ENCODE measurements around the gene C1orf53.

The C1orf53 gene

DNA sequence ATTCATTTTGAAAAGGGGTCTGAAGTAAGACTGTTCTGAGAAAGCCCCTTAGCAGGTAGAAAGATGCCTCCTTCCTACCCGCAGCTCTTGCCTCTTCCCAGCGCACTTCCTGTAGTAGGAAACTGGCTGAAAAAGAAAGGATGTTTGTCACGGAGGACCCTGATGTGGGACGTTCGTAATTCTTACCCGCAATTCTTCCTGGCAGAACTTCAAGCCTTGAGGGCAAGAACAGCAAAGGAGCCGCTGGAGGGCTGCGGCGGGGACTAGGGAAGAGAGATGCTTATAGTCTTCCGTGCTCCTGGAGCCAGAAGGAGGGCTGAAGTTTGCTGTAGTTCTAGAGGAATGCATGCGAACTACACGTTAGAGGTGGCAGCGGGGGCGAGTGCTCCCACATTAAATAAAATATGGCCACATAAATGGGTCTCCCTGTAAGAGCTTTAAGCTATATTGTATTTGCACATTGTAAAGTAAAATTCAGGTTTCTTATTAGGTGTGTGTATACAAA lies 6.3 kb downstream of the C1orf53 start:
- no peak for DNase-seq

DNA sequence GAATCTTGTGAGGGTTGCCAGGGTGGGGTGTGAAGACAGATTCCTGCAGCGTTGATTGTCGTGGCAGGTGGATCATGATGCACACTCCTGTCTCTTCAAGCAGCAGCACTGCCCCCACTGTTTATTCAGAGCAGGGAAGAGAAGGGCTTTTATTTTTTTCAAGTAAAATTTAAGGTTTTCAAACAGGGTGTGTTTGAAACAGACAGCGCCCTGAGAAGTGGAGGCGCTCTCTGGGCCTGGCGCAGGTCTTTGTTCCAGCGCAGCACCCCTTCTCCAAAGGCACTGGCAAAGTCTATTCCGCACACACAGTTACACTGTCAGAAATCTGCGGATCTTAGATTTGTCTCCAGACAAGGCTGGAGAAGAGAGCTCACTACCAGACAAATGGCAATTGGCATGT lies 7.0 kb downstream of the C1orf53 start:
- no peak for DNase-seq

DNA sequence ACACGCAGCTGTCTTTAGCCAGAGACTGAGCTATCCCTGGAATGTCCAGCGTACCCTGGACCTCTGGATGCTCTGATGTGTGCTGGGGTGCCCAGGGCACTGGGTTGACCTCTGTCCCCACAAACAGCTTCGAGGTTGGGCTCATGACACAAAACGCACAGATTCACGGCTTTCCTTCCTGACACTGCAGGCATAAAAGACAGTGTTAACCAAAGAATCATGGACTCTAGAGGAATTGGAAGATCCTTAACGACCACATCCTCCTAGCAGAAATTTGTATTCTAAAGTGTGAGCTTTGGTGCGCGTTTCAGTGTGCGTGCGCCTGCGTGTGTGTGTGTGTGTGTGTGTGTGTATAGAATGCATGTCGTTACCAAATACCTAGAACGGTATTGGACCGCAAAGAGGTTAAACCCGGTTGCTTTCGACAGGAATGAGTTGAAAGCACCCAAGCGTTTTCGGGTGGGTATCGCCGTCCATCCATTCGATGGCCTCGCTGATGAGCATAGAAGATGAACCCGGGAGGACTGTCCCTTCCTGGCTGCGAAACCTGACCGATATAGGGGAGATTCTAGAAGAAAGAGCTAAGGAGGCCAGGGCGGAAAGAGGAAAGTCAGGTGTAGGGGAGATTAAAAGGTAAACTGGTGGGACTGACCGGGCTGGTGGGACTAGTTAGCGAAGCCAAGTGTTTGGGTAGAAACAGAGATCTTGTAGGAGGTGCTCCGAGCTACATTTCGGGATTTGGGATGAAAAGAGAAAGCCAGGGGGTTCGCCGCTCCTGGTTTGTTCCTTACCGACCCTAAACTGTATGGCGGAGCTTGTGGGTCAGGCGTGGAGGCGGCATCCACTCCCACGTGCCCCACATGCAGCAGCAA lies 7.9 kb downstream of the C1orf53 start:
- DNase-seq = no peak

DNA sequence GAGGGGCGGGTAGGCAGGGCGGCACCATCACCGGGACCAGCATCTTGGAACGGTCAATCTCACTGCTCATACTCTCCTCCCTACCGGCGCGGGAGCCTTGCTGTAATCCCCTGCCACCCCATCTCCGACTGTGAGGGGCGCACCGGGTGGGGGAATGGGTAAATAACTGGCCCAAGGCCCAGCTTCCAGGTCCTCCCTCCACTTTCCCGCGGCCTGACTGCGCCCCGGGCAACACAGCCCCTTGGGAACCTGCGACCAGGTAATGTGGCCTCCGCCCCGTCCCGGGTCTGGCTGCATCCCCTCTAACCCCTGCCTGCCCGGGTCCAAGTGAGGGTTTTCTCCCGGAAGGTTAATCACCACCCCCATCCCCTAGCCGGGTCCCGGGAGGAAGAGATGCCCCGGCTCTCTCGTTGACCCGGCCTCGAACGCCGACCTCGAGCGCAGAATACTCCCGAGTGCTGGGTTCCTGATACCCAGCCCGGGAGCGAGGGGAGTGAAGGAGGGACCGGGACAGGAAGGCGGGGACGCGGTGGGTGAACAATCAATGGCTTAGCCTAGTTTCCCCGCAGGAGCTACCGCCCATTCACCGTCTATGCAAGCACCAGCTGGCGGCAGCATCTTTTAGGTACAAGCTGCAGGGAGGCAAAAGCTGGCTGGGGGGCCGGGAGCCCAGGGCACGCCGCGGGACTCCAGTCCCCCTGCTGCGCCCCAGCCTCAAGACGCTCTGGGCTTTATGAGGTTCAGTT lies 8.9 kb downstream of the C1orf53 start:
- peak; percentile 40 for DNase-seq

DNA sequence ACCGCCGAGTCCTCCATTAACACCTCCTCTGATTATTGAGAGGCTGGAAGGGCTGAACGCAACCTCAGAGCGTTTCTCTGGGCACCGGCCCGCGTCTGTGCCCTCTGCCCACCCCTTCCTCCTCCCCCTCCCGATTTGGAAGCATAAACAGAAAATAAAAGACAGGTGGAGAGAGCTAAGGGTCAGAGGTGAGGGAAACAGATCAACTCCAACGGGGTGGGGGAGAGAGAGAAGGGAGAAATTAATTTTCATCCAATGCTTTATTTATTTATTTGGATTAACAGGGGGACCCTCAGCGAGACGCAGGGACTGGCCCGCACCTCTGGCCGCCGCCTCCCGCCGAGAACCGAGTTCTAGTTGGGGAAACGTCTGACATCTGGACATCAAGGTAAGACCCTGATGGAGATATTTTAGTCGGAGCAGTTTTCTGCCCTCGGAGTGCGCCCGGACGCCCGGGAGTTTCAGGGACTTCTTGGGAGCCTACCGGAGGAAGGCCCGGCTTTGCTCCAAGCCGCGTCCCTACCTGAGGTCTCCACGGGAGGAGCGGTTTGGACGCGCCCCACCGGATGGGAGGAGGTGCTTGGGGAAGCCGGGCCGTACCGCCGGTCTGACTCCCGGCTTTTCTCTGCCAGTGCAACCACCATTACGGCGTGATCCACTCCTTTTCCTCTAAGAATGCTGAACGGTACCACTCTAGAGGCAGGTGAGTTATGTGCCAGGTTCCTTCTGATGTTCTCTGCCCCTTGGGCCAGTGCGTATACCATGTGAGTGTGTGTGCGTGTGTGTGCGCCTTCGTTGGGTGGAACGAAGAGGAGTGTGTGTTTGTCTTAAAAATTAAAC lies 9.6 kb downstream of the C1orf53 start:
- DNase-seq = no peak

DNA sequence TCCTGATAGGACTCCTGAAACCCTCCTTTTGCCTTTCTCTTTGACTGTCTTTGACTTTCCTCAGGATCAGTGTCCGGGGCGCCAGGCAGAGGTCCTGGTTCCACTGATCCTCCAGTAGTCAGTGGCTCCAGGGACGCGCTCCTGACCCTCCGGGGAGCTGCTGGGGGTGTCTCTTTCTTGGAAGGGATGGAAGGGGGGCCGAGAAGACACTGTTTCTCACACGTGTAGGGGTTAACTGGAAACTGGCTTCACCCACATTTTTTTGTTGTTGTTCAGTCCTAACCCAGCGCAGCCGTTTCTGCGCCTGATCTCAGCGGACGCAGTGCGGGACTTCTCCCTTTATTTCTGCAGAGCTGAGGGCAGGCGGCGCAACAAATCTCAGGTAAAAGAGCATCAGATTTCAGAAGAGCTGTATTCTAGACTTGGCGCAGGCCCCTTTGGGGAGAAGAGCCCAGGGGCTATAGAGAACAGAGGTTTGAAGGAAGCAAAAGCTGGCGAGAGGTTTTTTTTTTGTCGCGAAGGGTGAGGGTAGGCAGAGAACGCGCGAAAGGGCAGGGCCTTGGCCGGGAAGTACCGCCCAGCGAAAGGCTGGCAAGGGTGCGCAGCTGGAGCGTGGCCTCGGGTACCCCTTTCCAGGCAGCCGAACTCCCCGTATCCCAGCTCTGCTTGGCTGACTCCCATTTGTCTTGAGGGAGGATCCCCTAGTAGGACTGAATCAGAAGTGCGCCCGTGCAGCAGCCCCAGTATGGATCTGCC lies 10.5 kb downstream of the C1orf53 start:
- no peak for DNase-seq

DNA sequence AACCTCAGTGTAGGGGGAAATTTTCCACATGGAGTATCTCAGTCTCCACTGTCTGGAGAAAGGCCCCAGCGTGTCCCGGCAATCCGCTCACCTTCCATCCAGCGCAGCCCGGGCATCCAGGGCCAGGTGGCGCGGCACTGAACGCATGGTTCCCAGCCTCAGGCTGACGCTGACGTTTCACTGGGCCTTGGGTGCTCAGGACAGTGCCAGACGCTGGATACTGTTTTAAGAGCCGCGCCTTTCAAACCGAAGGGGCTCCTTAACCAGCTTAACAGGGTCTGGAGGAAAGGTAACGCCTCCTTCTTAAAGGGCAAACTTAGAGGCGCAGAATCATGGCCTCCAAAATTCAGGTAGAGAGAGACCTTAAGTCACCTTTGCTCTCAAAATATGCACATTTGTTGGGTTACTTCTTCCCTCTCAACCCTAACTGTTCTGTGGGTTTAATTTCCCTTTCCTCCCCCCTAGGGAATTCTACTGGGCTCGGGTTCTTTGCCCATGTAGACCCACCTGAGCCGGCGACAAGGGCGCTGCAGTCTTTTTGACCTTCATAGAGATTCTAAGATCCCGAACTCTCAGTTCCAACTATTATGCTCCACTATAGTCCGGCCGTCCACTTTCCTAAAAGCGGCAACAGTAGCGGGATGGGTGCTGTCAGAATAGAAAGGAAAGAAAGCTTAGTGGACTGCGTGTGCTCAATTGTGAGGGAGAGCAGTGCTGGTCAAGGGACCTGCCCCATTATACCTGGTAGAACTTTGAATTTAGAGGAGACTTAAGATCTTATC lies 11.3 kb downstream of the C1orf53 start:
- DNase-seq = no peak

DNA sequence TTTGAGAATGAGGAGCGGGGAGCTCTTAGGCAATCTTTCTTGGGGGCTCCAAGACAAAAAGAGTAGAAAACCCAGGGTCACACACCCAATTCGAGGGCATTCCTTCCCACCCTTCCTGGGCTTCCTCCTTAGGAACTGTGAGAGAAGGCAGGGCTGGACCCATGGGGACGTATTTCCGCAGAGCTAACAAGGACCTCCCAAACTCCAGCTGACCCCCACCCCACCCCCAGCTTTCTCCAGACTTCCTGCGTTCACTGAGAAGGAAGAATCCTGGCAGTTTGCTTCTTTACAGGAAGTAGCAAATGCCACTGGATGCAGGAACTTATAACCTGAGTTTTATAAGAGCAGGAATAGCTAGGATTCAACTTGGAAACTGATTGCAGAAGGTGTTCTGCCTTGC lies 12.1 kb downstream of the C1orf53 start:
- DNase-seq = no peak

DNA sequence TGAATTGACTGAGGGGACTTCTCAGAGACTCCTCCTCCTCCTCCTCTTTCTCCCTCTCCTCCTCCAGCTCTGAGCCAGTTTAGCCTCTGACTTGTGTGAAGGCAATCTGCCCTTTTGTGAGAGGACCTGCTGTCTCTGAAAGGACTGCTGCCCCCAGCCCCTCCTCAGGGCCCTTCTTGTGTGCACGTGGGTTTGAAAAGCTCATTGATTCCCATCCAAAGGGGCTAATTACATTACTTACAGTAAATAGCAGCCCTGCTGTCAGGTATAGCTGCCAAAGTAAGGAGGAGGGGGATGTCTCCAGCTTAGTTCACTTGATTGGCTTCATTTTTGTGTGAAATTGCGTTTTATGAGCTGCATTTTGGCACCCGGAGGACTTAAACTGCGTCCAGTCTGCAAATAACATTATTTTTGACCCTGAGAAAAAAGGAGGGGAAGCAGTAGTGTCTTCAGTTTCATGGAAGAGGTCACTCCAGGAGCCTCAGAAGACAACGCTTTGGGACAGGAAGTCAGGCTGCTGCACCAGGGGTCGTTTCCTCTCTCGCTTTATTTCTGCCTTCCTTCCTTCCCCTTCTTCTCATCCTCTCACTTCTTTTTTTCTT lies 12.9 kb downstream of the C1orf53 start:
- DNase-seq = no peak

DNA sequence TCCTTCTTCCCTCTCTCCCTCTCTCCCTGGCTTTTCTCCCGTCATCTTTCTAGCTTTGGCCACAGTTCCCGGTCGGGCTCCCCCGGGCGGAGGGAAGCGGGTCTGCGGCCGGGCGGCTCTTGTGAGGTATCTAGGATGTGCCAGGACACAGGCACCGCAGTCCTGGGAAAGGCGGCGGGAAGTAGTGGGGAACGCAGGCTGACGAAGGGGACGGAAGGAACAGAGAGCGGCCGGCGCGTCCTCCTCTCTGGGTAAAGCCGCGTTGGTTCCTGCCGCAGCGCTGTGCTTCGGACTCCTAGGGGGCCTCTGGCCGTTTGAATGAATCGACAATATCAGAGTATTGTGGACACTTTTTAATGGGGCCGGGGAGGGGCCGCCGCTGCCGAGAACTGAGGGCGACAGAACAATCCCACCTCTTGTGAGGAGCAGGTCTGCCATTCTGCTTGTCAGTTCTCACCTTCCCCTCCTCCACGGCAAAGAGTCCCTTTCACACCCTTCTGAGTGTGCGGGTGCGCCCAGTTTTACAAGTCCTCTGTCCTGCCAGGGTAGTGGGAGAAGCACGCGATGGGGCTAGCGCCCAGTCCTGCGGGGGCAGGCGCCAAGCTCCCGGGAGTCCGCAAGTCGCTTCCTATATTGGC lies 13.6 kb downstream of the C1orf53 start:
- DNase-seq = no peak

DNA sequence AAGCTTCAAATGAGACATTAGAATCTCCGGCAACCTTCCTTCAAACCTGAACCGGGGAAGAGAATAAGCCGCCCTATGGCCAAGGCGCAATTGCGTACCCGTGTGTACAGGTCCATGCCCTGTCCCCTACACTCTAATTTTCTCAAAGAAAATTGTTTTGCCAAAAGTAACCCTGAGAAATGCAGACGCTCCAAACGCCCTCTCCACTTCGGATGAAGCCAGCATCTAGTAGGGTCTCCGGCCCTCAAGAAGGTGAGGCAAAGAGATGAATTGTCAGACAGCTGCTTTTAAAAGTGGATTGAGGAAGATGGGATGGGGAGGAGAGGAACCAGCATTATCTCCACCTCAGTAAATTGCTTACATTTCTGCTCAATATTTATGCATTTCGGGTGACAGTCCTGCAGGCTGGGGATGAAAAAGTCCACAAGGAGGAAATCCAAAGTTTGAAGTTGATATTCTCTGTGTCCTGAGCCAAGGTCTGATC lies 14.1 kb downstream of the C1orf53 start:
- no peak for DNase-seq

DNA sequence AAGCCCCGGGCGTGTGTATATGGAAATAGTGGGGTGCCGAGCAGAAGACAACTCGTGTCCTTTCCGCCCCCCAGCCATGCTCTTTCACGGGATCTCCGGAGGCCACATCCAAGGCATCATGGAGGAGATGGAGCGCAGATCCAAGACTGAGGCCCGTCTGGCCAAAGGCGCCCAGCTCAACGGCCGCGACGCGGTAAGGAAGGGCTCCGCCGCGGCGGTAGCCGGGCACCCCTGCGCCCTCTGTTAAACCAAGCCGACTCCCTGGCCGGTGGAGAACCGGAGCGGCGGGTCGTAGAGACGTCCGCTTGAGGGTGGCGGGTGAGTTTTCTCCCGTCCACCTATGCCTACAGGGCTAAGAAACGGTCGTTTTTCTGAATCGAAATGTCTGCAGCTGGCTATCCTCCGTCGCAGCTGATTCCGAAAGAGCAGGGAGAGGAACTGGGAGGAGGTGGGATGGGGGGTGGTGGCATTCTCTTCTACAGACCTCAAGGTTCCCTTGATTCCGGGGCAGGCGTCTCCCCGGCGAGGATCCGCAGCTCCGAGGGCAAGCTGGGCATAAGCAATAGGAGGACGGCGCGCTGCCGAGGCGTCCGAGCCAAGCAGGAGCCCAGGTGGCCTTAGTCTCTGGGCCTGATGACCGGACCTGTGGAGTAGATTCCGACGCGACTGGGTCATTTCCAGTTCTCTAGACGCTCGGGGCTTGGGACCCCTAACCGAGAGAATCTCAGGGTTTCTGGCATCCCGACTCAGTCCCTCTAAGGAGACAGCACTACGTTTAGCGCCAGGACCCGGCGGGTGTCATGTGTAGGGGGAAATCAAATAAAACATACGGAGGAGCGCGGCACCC lies 15.6 kb downstream of the C1orf53 start:
- DNase-seq = peak; percentile 47

DNA sequence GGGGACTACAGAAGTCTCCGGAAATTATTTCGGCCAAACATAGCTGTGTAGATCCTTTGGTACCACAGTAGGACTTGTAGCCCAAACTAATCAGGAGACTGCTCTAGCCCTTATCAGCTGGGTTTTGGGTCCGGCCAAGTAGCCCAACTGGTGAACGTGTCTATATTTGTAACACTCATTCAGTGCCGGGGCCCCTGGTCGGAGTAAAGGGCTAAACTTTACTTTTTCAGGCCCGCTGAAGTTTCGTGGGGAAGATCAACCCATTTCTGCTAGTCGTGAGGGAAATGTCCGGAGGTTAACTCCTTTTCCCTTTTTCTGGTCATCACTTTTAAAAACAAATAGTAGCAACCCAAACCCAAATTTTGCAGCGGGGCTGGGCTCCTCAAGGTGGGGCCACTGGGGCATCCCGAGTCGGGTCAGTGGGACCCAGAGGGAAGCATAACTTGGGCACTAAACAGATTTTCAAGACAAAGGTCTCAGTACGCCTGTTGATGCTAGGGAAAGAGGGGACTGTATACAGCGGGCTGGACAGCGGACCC lies 16.4 kb downstream of the C1orf53 start:
- DNase-seq = no peak

DNA sequence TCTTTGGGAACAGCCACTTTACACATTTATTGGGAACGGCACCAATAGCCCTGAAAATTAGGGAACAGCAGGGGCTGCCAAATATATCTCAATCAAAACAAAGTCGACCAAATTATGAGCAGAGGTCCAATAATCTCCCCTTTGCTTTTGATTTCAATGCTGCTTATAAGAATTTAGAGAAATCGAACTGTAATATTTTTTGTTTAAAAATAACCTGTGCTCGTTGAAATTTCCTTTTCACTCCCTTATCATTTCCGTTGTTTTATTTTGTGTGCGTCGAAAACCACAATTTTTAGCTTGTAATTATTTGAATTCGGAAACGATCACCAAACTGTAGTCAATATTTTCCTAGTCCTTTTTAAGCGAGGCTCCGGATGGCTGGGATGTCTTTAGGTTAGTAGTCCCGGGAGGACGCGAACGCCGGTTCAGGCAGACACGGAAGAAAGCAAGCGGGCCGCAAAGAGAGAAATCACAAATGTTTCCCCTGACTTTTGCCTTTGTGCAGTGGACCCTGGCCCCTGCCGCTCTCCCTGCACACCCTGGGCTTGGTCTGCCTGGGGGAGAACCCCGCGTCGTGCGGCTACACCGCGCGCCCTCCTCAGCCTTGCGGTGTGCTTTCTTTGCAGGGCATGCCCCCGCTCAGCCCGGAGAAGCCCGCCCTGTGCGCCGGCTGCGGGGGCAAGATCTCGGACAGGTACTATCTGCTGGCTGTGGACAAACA lies 17.1 kb downstream of the C1orf53 start:
- DNase-seq = peak; percentile 42

DNA sequence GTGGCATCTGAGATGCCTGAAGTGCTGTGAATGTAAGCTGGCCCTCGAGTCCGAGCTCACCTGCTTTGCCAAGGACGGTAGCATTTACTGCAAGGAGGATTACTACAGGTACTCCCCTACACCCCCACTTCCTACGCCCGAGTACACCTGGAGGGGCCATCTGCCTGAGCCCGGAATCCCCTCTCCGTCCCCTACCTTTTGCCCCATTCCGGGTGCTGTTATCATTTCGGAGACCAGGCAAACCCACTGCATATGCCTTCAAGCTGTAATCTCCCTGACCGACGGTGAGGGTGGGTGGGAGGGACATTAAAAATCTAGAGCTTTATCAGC lies 17.6 kb downstream of the C1orf53 start:
- no peak for DNase-seq

DNA sequence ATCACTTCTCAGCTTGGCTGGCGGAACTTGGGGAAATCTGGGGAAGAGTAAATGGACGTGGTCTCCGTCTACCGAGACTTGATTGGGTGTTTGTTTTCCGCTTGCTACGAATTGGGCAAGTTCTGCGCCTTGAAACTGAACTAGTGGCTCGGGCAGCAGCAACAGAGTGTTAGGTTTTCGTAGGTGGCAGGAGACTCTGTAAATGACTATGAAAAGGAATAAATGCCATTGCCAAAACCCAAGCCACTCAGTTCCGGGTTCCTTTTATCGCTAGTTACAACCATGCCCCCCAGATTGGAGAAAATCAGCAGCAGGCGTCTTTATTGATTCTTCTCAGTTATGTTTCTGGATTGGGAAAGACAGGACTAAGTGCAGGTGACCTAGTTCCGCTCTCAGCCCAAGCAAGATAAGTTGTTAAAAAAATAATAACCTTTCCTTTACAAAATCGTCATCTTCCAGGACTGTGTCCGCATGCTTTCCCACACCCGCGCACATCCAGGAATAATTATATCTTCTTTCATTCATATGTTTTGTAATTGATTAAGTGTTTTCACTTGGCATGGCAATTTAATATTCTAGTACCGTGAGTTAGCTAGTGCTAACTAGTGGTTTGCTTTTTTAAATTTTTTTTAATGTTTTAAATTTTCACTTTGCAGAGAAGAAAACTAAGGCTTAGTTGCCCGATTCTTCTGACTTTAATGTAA lies 18.1 kb downstream of the C1orf53 start:
- DNase-seq = peak; percentile 39

DNA sequence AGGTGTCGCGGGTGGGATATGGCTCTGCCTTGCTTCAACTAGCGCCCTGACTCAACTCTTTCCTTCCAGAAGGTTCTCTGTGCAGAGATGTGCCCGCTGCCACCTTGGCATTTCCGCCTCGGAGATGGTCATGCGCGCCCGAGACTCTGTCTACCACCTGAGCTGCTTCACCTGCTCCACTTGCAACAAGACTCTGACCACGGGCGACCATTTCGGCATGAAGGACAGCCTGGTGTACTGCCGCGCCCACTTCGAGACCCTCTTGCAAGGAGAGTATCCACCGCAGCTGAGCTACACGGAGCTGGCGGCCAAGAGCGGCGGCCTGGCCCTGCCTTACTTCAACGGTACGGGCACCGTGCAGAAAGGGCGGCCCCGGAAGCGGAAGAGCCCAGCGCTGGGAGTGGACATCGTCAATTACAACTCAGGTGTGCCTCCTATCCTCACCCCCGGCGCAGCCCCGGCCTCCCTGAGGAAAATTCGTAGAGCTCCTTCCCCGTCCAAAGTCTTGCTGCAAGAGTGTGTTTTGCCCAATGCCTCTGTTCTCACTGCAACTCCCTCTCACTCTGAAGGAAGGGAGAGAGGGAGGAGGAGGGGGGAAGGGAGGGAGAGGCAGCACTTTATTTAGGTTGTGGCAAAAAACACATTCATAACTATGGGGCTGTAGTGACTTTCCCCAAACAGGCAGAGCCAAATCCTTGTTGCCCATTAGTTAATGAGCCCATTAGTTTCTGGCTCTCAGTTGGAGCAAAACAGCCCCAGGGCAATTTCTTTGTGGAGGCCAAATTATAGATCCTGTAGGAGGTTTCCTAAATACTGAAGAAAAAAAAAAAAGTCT lies 19.0 kb downstream of the C1orf53 start:
- no peak for DNase-seq
